Measurements from ENCODE around the gene FDX2.
"Not testable (repeated sequence)": the region's sequence is repeated elsewhere in the genome, so short reads cannot be mapped to it uniquely, and the experiment has no call there.

The FDX2 gene

DNA sequence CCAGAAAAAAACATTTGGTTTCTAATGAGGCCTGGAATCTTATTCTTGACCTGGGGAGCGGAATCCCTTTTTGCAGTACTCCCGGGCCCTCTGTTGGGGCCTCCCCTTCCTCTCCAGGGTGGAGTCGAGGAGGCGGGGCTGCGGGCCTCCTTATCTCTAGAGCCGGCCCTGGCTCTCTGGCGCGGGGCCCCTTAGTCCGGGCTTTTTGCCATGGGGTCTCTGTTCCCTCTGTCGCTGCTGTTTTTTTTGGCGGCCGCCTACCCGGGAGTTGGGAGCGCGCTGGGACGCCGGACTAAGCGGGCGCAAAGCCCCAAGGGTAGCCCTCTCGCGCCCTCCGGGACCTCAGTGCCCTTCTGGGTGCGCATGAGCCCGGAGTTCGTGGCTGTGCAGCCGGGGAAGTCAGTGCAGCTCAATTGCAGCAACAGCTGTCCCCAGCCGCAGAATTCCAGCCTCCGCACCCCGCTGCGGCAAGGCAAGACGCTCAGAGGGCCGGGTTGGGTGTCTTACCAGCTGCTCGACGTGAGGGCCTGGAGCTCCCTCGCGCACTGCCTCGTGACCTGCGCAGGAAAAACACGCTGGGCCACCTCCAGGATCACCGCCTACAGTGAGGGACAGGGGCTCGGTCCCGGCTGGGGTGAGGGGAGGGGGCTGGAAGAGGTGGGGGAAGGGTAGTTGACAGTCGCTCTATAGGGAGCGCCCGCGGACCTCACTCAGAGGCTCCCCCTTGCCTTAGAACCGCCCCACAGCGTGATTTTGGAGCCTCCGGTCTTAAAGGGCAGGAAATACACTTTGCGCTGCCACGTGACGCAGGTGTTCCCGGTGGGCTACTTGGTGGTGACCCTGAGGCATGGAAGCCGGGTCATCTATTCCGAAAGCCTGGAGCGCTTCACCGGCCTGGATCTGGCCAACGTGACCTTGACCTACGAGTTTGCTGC is 28.7 kb downstream of the FDX2 start, which contains the start of gene ICAM4:
Gene ICAM4, plus strand, starts transcription at position 153 of the 935 bp plus-strand sequence. Its CDS starts 58 bp downstream, at position 211.
- no peak for DNase-seq

DNA sequence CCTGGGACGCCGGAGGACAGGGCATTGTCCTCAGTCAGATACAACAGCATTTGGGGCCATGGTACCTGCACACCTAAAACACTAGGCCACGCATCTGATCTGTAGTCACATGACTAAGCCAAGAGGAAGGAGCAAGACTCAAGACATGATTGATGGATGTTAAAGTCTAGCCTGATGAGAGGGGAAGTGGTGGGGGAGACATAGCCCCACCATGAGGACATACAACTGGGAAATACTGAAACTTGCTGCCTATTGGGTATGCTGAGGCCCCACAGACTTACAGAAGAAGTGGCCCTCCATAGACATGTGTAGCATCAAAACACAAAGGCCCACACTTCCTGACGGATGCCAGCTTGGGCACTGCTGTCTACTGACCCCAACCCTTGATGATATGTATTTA is 30.4 kb downstream of the FDX2 start:
- DNase-seq: no peak

DNA sequence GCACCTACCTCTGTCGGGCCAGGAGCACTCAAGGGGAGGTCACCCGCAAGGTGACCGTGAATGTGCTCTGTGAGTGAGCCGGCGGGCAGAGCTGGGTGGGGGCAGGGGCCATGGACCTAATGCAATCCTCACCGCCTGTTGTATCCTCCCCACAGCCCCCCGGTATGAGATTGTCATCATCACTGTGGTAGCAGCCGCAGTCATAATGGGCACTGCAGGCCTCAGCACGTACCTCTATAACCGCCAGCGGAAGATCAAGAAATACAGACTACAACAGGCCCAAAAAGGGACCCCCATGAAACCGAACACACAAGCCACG is 30.9 kb downstream of the FDX2 start:
- no peak for DNase-seq

DNA sequence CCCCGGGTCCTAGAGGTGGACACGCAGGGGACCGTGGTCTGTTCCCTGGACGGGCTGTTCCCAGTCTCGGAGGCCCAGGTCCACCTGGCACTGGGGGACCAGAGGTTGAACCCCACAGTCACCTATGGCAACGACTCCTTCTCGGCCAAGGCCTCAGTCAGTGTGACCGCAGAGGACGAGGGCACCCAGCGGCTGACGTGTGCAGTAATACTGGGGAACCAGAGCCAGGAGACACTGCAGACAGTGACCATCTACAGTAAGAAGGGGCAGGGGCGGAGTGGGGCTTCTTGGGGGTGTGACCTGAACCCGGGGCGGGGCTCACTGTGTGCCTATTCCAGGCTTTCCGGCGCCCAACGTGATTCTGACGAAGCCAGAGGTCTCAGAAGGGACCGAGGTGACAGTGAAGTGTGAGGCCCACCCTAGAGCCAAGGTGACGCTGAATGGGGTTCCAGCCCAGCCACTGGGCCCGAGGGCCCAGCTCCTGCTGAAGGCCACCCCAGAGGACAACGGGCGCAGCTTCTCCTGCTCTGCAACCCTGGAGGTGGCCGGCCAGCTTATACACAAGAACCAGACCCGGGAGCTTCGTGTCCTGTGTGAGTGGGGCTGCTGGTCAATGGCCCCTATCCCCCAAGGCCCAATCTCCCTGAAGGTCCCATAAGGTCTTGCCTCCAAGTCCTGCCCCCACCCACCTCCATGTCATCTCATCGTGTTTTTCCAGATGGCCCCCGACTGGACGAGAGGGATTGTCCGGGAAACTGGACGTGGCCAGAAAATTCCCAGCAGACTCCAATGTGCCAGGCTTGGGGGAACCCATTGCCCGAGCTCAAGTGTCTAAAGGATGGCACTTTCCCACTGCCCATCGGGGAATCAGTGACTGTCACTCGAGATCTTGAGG is 31.5 kb downstream of the FDX2 start:
- DNase-seq: no peak

DNA sequence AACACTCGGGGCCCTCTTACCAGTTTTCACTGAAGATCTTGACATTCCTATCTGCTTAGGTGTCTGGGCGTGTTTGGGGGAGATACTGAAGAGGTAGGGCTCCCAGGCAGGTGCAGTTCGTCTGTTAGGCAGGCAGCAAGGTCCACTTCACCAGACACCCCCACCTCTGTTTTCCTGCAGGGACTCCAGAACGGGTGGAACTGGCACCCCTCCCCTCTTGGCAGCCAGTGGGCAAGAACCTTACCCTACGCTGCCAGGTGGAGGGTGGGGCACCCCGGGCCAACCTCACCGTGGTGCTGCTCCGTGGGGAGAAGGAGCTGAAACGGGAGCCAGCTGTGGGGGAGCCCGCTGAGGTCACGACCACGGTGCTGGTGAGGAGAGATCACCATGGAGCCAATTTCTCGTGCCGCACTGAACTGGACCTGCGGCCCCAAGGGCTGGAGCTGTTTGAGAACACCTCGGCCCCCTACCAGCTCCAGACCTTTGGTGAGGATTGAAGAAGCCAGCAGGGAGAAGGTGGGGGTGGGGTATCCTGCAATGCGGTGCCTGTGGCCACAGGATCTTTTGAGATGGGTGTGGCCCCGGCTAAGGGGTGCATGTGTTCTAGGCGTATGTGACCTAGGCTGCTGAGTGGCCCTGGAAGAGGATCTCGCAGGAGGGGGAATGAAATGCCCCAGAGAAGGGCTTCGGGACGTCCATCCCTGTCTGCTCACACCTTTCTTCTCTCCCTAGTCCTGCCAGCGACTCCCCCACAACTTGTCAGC is 32.3 kb downstream of the FDX2 start:
- DNase-seq: no peak

DNA sequence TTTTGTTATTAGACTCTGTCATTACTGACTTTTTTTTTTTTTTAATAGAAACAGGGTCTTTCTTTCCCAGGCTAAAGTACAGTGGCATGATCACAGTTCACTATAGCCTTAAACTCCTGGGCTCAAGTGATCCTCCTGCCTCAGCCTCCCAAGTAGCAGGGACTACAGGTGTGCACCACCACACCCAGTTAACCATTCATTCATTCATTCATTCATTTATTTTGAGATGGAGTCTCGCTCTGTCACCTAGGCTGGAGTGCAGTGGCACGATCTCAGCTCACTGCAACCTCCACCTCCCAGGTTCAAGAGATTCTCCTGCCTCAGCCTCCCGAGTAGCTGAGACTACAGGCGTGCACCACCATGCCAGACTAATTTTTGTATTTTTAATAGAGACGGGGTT is 33.8 kb downstream of the FDX2 start:
- DNase-seq: not testable (repeated sequence)

DNA sequence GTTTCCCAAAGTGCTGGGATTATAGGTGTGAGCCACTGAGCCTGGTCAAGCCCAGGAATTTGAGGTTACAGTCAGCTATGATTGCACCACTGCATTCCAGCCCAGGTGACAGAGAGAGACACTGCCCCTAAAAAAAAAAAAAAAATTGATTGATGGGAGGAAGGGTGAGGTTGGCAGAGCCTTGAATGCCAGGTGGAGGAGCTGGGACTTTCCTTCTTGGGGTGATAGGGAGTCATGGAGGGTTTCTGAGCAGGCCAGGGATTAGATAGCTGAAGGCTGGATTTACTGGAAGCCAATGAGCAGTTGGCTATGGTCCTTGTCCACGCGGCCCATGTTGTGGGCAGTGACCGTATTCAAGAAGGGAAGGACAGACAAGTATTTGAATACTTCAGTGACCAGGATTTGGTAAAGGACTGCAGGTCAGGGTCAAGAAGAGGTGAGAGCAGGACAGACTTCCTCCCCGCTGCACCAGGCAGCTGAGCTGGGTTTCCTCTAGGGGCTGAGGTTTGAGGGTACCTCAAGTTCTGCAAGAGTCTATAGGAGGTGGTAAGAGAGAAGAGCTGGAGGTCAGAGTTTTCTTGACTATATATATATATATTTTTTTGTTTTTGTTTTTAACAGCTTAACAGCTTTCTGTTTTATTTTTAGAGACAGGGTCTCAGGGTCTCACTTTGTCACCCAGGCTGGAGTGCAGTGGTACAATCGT is 35.9 kb downstream of the FDX2 start:
- DNase-seq: no peak

DNA sequence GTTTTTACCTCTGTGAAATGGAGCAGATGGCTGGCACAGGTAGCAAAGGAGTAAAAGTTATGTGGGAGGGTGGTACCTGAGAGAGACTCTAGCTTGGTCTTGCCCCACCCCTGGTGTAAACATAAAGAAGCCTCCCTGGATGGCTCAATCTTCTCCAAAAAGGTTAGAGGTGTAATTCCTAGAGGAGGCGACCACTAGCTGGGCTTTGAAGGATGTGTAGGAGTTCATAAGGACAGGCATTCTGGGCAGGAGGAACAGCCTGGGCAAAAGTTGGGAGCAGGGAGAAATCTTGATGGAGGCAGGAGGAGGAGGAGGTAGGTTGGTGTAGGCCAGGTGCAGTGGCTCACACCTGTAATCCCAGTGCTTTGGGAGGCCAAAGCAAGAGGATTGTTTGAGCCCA is 36.9 kb downstream of the FDX2 start:
- no peak for DNase-seq

DNA sequence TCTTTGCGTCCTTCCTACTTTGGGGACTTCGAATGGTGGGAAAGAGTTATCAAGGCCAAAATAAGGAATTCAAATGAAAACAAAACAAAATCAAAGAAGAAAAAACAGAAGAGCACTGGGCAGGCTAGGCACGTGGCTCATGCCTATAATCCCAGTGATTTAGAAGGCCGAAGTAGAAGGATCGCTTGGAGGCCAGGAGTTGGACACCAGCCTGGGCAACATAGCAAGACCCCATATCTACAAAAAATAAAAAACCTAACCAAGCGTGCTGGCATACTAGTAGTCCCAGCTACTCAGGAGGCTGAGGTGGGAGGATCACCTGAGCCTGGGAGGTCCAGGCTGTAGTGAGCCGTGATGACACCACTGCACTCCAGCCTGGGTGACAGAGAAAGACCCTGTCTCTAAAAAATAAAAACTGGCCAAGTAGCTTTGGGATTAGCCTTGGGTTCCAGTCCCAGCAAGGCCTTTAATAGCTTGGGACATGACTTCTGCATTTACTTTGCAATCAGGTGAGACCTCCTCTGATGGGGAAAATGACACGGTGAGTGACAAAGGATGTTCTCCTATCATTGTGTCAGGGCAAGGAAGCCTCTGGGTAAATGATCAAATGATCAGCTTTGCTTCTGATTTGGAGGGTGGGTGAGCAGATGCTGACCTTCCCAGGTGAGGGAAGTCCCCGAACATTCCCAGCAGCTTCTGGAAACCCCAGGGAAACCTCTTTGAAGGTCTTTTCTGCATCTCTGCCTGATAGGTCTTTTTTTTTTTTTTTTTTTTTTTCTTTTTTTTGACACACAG is 37.8 kb downstream of the FDX2 start:
- no peak for DNase-seq

DNA sequence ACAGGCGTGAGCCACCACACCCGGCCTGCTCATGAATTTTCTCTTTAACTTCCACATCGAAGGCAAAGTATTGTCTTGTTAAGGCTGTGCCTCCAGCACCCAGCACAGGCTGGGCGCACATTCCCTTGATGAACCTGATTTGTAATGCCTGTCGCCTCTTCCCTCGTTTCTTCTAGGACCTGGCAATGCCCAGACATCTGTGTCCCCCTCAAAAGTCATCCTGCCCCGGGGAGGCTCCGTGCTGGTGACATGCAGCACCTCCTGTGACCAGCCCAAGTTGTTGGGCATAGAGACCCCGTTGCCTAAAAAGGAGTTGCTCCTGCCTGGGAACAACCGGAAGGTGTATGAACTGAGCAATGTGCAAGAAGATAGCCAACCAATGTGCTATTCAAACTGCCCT is 41.2 kb downstream of the FDX2 start:
- DNase-seq: no peak

DNA sequence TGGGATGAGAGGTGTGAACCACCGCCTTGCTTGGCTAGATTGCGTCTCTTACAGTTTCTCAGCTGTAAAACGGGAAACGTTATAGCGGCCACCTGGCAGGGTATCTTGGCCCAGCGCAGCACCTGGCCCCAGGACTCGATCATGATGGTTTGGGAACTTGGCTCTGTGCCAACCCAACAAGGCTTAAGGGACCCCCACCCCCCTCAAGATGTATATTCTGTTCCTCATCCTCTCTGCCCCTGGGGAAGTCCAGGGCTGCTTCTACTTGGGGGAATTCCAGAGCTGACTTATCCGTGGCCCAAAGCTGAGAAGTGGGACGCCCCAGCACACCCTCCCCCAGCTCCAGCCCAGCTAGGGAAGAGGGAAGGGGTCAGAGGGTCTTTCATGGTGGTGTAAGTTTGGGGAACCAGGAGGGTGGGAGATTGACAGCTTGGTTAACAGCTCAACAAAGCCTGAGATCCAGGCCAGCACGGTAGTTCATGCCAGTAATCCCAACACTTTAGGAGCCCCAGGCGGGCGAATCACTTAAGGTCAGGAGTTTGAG is 44.2 kb downstream of the FDX2 start:
- peak in 1 of 56 donors; percentile 17 for DNase-seq

DNA sequence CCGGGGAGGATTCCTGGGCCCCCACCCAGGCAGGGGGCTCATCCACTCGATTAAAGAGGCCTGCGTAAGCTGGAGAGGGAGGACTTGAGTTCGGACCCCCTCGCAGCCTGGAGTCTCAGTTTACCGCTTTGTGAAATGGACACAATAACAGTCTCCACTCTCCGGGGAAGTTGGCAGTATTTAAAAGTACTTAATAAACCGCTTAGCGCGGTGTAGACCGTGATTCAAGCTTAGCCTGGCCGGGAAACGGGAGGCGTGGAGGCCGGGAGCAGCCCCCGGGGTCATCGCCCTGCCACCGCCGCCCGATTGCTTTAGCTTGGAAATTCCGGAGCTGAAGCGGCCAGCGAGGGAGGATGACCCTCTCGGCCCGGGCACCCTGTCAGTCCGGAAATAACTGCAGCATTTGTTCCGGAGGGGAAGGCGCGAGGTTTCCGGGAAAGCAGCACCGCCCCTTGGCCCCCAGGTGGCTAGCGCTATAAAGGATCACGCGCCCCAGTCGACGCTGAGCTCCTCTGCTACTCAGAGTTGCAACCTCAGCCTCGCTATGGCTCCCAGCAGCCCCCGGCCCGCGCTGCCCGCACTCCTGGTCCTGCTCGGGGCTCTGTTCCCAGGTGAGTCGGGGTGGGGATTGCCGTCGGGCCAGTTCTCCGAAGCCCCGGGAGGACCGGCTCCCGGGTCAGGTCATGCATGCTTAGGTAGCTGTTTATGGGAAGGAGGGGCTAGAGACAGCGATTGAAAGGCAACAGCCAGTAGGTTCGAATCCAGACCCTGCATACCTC is 45.0 kb downstream of the FDX2 start, which contains the start of gene ICAM1:
Gene ICAM1, plus strand, starts transcription at position 505 of the 779 bp plus-strand sequence. Its CDS starts 40 bp downstream, at position 545.
- peak in 20 of 56 donors; percentile 3 to 54 (median 18) for DNase-seq

DNA sequence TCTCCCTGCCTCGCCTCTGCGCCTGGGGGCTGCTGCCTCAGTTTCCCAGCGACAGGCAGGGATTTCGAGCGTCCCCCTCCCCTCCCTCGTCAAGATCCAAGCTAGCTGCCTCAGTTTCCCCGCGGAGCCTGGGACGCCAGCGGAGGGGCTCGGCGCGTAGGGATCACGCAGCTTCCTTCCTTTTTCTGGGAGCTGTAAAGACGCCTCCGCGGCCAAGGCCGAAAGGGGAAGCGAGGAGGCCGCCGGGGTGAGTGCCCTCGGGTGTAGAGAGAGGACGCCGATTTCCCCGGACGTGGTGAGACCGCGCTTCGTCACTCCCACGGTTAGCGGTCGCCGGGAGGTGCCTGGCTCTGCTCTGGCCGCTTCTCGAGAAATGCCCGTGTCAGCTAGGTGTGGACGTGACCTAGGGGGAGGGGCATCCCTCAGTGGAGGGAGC is 45.6 kb downstream of the FDX2 start:
- peak in 23 of 56 donors; percentile 4 to 59 (median 12) for DNase-seq

DNA sequence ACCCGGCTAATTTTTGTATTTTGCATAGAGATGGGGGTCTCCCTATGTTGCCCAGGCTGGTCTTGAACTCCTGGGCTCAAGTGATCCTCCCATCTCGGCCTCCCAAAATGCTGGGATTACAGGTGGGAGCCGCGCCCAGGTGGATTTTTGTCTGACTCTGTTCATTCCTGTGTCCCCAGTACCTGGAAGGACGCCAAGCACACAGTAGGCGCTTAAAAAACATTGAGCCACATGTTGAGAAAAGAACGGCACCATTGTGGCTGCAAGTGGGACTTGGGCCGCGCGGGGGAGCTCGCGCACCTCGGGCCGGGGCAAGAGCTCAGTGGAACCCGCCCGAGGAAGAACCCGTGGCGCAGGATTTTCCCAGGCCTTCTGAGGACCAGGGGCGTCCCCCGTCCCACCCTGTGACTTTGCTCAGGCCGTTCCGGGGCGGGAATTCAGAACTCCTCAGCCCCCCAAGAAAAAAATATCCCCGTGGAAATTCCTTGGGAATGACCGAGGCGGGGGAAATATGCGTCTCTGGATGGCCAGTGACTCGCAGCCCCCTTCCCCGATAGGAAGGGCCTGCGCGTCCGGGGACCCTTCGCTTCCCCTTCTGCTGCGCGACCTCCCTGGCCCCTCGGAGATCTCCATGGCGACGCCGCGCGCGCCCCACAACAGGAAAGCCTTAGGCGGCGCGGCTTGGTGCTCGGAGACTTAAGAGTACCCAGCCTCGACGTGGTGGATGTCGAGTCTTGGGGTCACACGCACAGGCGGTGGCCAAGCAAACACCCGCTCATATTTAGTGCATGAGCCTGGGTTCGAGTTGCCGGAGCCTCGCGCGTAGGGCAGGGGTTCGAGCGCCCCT is 46.3 kb downstream of the FDX2 start:
- peak in 50 of 56 donors; percentile 11 to 81 (median 44) for DNase-seq

DNA sequence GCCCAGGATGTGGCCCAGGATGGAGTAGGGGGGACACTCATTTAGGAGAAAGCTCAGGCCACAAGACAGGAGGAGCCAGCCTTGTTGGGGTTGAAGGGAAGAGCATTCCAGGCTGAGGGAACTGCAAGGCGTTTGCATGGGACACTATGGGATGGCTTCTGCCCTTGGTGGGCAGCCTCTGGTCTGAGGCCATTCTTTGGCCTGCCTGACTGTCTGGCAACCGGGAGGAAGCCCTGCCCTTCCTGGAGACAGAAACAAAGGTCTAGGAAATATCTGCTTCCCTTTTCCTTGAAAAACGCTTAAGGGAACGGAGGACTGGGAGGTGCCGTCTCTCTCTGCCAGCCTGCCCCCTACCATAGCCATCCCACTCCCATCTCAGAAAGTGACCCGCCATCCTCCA is 47.7 kb downstream of the FDX2 start:
- no peak for DNase-seq

DNA sequence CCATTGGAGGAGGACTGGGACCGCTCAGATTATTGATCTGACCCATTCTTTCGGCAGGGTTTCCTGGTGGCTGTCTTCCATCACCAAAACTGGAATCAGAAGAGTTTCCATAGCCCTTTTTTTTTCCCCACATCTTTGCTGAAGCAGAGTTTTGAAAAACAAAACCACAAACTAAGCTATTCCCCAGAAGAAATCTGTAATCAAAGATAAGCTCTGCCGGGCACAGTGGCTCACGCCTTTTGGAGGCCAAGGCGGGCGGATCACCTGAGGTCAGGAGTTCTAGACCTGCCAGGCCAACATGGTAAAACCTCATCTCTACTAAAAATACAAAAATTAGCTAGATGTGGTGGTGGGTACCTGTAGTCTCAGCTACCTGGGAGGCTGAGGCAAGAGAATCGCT is 49.1 kb downstream of the FDX2 start:
- DNase-seq: no peak

DNA sequence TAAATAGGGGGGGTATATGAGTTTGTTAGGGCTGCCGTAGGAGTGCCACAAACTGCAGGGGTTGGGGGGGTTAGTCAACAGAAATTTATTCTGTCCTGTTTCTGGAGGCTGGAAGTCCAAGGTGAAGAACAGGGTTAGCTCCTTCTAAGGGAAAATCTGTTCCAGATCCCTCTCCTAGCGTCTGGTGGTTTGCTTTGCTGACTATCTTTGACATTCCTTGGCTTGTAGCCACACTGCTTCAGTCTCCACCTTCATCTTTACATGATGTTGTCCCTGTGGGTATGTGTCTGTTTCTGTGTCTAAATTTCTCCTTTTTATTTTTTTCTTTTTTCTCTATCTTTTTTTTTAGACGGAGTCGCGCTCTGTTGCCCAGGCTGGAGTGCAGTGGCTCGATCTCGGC is 53.0 kb downstream of the FDX2 start:
- DNase-seq: no peak
